Endothelial cell of hepatic sinusoid (primary cell): Measurements from ENCODE around the gene JPH3.

Experiments used
- in situ Hi-C: cut with HindIII; loops from 2 replicates; pipeline ENCODE4 v1.10.0; 2017; ENCODE audit warnings: low sequenced_read_pairs

Gene JPH3

GRCh38 chr16:87729266-87729954 lies 127.1 kb downstream of the JPH3 start:
- in situ Hi-C loops, result no loop called here

GRCh38 chr16:87731607-87732006 lies 129.3 kb downstream of the JPH3 start:
- in situ Hi-C loops, result no loop called here

GRCh38 chr16:87733190-87733589 lies 130.9 kb downstream of the JPH3 start:
- in situ Hi-C loops, result no loop called here

GRCh38 chr16:87734644-87735043 lies 132.3 kb downstream of the JPH3 start:
- in situ Hi-C loops, result no loop called here

GRCh38 chr16:87735270-87736007 lies 133.1 kb downstream of the JPH3 start:
- in situ Hi-C loops, result no loop called here

- in situ Hi-C loops, result no loop called here
Observed at GRCh38 chr16:87736008-87736382, 133.7 kb downstream of the JPH3 start.

- in situ Hi-C loops, result no loop called here
Observed at GRCh38 chr16:87739801-87740200, 137.5 kb downstream of the JPH3 start.

GRCh38 chr16:87740441-87740840 lies 138.1 kb downstream of the JPH3 start:
- in situ Hi-C loops, result no loop called here

GRCh38 chr16:87740909-87741424 lies 138.7 kb downstream of the JPH3 start:
- in situ Hi-C loops, result no loop called here

- in situ Hi-C loops, result no loop called here
Observed at GRCh38 chr16:87741700-87742415, 139.6 kb downstream of the JPH3 start.

- in situ Hi-C loops, result no loop called here
Observed at GRCh38 chr16:87742781-87743490, 140.6 kb downstream of the JPH3 start.

- in situ Hi-C loops, result no loop called here
Observed at GRCh38 chr16:87744750-87745514, 142.6 kb downstream of the JPH3 start.

GRCh38 chr16:87746178-87746577 lies 143.9 kb downstream of the JPH3 start:
- in situ Hi-C loops, result no loop called here
